SK-N-SH treated with all-trans-retinoic acid at 6 μM for 48 hours (cell line): ENCODE results near the gene PTPRJ.

Source experiments
- ATAC-seq: fragments of 200-7000 bp; cut with Tn5 transposase; 3 replicates; pipeline ENCODE4 v1.9.1; 2020; ENCODE audit warnings: mild to moderate bottlenecking, moderate library complexity
- ARNTL ChIP-seq: fragments of 450-650 bp; formaldehyde crosslinking; IDR thresholded peaks from 2 replicates; pipeline ENCODE4 v1.5.0; 2020; ENCODE audit warnings: low read depth, mild to moderate bottlenecking, moderate library complexity, borderline replicate concordance
- BACH2 ChIP-seq: fragments of 250-450 bp; sonication (Bioruptor Pico); IDR thresholded peaks from 2 replicates; pipeline ENCODE4 v1.9.0; 2021; ENCODE audit warnings: mild to moderate bottlenecking, borderline replicate concordance
- CREB5 ChIP-seq: fragments of 250-450 bp; sonication (Bioruptor Pico); IDR thresholded peaks from 2 replicates; pipeline ENCODE4 v1.5.1; 2020; ENCODE audit warnings: low read depth, mild to moderate bottlenecking, moderate library complexity
- CSDC2 ChIP-seq: fragments of 250-450 bp; sonication (Bioruptor Pico); IDR thresholded peaks from 2 replicates; pipeline ENCODE4 v1.5.0; 2020; ENCODE audit warnings: mild to moderate bottlenecking, moderate library complexity
- CSRNP3 ChIP-seq: fragments of 250-450 bp; sonication (Bioruptor Pico); IDR thresholded peaks from 2 replicates; pipeline ENCODE4 v1.5.1; 2021; ENCODE audit warnings: mild to moderate bottlenecking, moderate library complexity
- ESRRG ChIP-seq: fragments of 250-450 bp; sonication (Bioruptor Pico); IDR thresholded peaks from 2 replicates; pipeline ENCODE4 v1.6.1; 2021; ENCODE audit warnings: mild to moderate bottlenecking
- GLIS3 ChIP-seq: fragments of 250-450 bp; sonication (Bioruptor Pico); IDR thresholded peaks from 2 replicates; pipeline ENCODE4 v1.5.0; 2020; ENCODE audit warnings: mild to moderate bottlenecking, moderate library complexity
- ISL1 ChIP-seq: fragments of 250-450 bp; sonication (Bioruptor Pico); IDR thresholded peaks from 2 replicates; pipeline ENCODE4 v2.1.2; 2022; ENCODE audit warnings: mild to moderate bottlenecking, moderate library complexity
- OSR1 ChIP-seq: fragments of 250-450 bp; sonication (Bioruptor Pico); IDR thresholded peaks from 2 replicates; pipeline ENCODE4 v1.8.0; 2022; ENCODE audit warnings: moderate library complexity, mild to moderate bottlenecking, inconsistent platforms
- PATZ1 ChIP-seq: fragments of 250-450 bp; sonication (Bioruptor Pico); IDR thresholded peaks from 2 replicates; pipeline ENCODE4 v1.8.0; 2020; ENCODE audit warnings: mild to moderate bottlenecking, moderate library complexity, borderline replicate concordance
- POU6F1 ChIP-seq: fragments of 250-450 bp; sonication (Bioruptor Pico); IDR thresholded peaks from 2 replicates; pipeline ENCODE4 v1.8.0; 2021; ENCODE audit warnings: low read depth, mild to moderate bottlenecking, moderate library complexity, borderline replicate concordance
- PPARA ChIP-seq: fragments of 250-450 bp; sonication (Bioruptor Pico); IDR thresholded peaks from 2 replicates; pipeline ENCODE4 v1.5.0; 2020; ENCODE audit warnings: mild to moderate bottlenecking, borderline replicate concordance
- RARB ChIP-seq: fragments of 250-450 bp; sonication (Bioruptor Pico); IDR thresholded peaks from 2 replicates; pipeline ENCODE4 v1.8.0; 2021; ENCODE audit warnings: mild to moderate bottlenecking, moderate library complexity
- SNAI2 ChIP-seq: fragments of 250-450 bp; sonication (Bioruptor Pico); IDR thresholded peaks from 2 replicates; pipeline ENCODE4 v1.5.0; 2020; ENCODE audit warnings: mild to moderate bottlenecking, moderate library complexity
- TCF4 ChIP-seq: fragments of 250-450 bp; sonication (Bioruptor Pico); IDR thresholded peaks from 2 replicates; pipeline ENCODE4 v1.8.0; 2021; ENCODE audit warnings: mild to moderate bottlenecking, moderate library complexity, borderline replicate concordance
- TSHZ2 ChIP-seq: fragments of 250-450 bp; sonication (Bioruptor Pico); IDR thresholded peaks from 2 replicates; pipeline ENCODE4 v1.5.0; 2020; ENCODE audit warnings: mild to moderate bottlenecking, moderate library complexity
- ZC3H10 ChIP-seq: fragments of 250-450 bp; sonication (Bioruptor Pico); IDR thresholded peaks from 2 replicates; pipeline ENCODE4 v1.5.1; 2021; ENCODE audit warnings: mild to moderate bottlenecking, moderate library complexity
- ZFP3 ChIP-seq: fragments of 250-450 bp; sonication (Bioruptor Pico); IDR thresholded peaks from 2 replicates; pipeline ENCODE4 v1.5.0; 2020; ENCODE audit warnings: mild to moderate bottlenecking, moderate library complexity
- ZNF565 ChIP-seq: fragments of 450-650 bp; formaldehyde crosslinking; conservative IDR thresholded peaks from 2 replicates; pipeline ENCODE4 v1.5.0; 2020; ENCODE audit warnings: low read depth, mild to moderate bottlenecking, moderate library complexity
- ZNF70 ChIP-seq: fragments of 450-650 bp; formaldehyde crosslinking; IDR thresholded peaks from 2 replicates; pipeline ENCODE4 v1.5.0; 2020; ENCODE audit warnings: mild to moderate bottlenecking, moderate library complexity
- ZNF8 ChIP-seq: fragments of 450-650 bp; formaldehyde crosslinking; IDR thresholded peaks from 2 replicates; pipeline ENCODE4 v1.5.0; 2020; ENCODE audit warnings: mild to moderate bottlenecking, moderate library complexity

PTPRJ gene

GRCh38 chr11:48052183-48053044, 72.1 kb downstream of the PTPRJ start:
- peak; percentile 77 for ATAC-seq

GRCh38 chr11:48054994-48055291, 74.6 kb downstream of the PTPRJ start:
- TF ChIP-seq ESRRG (CRISPR knock-in tag) (no peak), CREB5 (CRISPR knock-in tag) (no peak), TCF4 (CRISPR knock-in tag) (no peak), CSRNP3 (CRISPR knock-in tag) (no peak), ZNF8 (CRISPR knock-in tag) (no peak), CSDC2 (CRISPR knock-in tag) (no peak), ZC3H10 (CRISPR knock-in tag) (no peak), RARB (no peak), PPARA (no peak), BACH2 (CRISPR knock-in tag) (no peak), PATZ1 (CRISPR knock-in tag) (no peak), ZFP3 (CRISPR knock-in tag) (no peak)
- no peak for ATAC-seq

More at GRCh38 chr11:48052183-48053044, 72.1 kb downstream of the PTPRJ start:
- TF ChIP-seq ZFP3 (CRISPR knock-in tag) (peak; percentile 96), ISL1 (CRISPR knock-in tag) (peak; percentile 22), GLIS3 (CRISPR knock-in tag) (no peak), ZNF565 (CRISPR knock-in tag) (no peak)
- TF ChIP-seq, all 23 proteins: peak for 2

GRCh38 chr11:48055292-48056132, 75.2 kb downstream of the PTPRJ start:
- TF ChIP-seq CSRNP3 (CRISPR knock-in tag) (no peak), ZNF565 (CRISPR knock-in tag) (no peak), GLIS3 (CRISPR knock-in tag) (no peak), PPARA (no peak), POU6F1 (no peak), ARNTL (CRISPR knock-in tag) (no peak), ZNF70 (CRISPR knock-in tag) (no peak), BACH2 (CRISPR knock-in tag) (no peak), OSR1 (CRISPR knock-in tag) (no peak), ISL1 (CRISPR knock-in tag) (no peak), PATZ1 (CRISPR knock-in tag) (no peak), ZFP3 (CRISPR knock-in tag) (no peak), ZNF8 (CRISPR knock-in tag) (no peak), TCF4 (CRISPR knock-in tag) (no peak), ZC3H10 (CRISPR knock-in tag) (no peak), CSDC2 (CRISPR knock-in tag) (no peak), RARB (no peak), TSHZ2 (CRISPR knock-in tag) (no peak), SNAI2 (no peak), ESRRG (CRISPR knock-in tag) (no peak)
- no peak for ATAC-seq
